ENCODE measurements around the gene CALML5. TPM values are rescaled to one million over a fixed set of nuclear protein-coding genes. Genes with fewer than 3 reads are reported as not detected.

CALML5 gene
- total RNA-seq, 1 donor from 2014 or later = not detected

DNA sequence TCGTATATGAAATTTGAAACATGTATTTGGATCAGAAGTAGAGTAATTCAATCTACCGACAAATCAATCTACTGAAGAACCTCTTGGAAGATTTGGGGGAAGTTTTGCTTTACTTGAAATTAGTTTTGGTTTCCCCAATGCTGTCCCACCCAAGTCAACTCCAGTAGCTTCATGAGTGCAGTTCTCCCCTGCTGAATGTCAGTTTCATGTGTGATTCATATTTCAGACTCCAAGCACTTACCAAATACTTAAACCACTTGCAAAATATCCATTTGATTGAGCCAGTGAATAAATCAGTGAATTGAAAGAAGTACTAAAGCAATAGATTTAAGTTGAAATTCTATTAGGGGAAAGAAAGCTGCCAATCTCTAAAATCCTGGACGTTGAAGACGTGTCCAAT lies 9.3 kb downstream of the CALML5 start:
- TF ChIP-seq, protein P1, sequence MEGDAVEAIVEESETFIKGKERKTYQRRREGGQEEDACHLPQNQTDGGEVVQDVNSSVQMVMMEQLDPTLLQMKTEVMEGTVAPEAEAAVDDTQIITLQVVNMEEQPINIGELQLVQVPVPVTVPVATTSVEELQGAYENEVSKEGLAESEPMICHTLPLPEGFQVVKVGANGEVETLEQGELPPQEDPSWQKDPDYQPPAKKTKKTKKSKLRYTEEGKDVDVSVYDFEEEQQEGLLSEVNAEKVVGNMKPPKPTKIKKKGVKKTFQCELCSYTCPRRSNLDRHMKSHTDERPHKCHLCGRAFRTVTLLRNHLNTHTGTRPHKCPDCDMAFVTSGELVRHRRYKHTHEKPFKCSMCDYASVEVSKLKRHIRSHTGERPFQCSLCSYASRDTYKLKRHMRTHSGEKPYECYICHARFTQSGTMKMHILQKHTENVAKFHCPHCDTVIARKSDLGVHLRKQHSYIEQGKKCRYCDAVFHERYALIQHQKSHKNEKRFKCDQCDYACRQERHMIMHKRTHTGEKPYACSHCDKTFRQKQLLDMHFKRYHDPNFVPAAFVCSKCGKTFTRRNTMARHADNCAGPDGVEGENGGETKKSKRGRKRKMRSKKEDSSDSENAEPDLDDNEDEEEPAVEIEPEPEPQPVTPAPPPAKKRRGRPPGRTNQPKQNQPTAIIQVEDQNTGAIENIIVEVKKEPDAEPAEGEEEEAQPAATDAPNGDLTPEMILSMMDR (IDR thresholded peaks at IDR 0.05; ENCODE audit: unreplicated experiment) = no peak
- no peak overlapping the region for H3K4me3 Mint-ChIP-seq (ENCODE audit: unreplicated experiment)
- no peak for DNase-seq (ENCODE audit: low spot score)
- no peak overlapping the region for H3K27ac Mint-ChIP-seq (ENCODE audit: unreplicated experiment)
- peaks cover 10% of the 10 kb centered on the region for H3K4me1 Mint-ChIP-seq (ENCODE audit: unreplicated experiment)
- H3K9me3 Mint-ChIP-seq (ENCODE audit: unreplicated experiment) = no peaks in the 10 kb centered on the region
- H3K27me3 Mint-ChIP-seq (ENCODE audit: unreplicated experiment) = peaks cover 8% of the 10 kb centered on the region
- H3K36me3 Mint-ChIP-seq (ENCODE audit: low read depth, unreplicated experiment) = no peaks in the 10 kb centered on the region

DNA sequence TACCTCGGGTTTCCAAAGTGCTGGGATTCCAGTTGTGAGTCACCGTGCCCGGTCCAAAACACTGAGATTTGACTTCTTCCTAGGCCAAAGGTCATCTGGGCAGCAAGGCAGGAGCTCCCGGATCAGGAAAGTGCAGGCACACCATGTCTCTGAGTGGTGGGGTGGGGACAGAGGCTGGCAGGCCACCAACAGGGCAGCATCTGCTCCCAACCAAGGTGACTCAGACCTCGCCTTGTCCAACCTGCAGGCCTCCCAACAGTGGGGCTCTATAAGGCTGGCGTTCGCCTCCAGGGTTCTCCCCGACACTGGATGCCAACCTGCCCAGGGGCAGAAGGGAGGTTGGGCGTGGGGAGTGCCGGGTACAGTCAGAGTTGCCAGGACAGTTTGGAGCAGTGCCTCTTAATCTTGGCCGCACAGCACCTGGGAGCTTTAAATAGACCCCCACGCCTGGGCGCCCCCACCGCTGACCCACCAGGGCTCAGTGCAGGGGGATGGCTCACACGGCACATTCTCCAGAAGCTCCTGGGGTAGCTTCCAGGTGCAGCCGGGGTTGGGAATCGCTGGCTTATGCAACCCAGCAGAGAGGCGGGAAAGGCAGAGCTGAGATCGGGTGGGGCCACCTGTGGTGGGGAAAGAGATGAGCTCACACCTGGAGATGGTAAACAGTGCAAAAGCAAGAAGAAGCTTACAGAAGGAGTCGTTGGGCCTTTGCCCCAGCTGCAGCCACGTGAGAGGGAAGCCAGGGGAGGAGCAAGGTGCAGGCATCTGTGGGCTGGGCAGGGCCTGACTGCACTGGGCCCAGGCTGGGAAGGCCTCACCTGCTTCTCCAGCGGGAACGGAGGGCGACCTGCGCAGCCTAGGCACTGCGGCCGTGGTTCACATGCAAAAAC lies 10.9 kb downstream of the CALML5 start:
- no peak overlapping the region for H3K4me3 Mint-ChIP-seq (ENCODE audit: unreplicated experiment)

DNA sequence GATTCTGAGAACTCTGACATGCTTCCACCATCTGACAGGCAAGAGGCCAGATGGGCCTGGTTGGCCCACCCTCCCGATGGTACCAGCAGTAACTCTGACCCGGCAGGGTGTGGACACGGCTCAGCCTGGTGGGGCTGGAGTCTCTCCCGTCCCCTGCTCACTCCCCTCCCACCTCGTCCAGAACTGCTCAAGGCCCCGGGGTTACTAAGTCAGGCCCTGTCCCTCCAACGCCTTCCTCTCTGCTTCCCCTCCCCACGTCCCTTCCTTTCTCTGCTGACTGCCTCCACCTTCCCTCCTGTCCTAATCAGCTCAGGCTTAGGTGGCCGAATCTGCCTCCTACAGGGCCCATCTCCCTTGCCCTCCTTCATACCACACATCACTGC lies 12.5 kb downstream of the CALML5 start:
- DNase-seq (ENCODE audit: low spot score) = no peak
- peaks cover 8% of the 10 kb centered on the region for H3K27me3 Mint-ChIP-seq (ENCODE audit: unreplicated experiment)
- TF ChIP-seq, protein P1 (IDR thresholded peaks at IDR 0.05; ENCODE audit: unreplicated experiment) = no peak
- no peaks in the 10 kb centered on the region for H3K9me3 Mint-ChIP-seq (ENCODE audit: unreplicated experiment)
- no peaks in the 10 kb centered on the region for H3K36me3 Mint-ChIP-seq (ENCODE audit: low read depth, unreplicated experiment)
- no peak overlapping the region for H3K4me3 Mint-ChIP-seq (ENCODE audit: unreplicated experiment)
- H3K27ac Mint-ChIP-seq (ENCODE audit: unreplicated experiment) = no peak overlapping the region
- peaks cover 15% of the 10 kb centered on the region for H3K4me1 Mint-ChIP-seq (ENCODE audit: unreplicated experiment)

More for the DNA sequence above, 10.9 kb downstream of the CALML5 start:
- Mint-ChIP-seq H3K27me3 (ENCODE audit: unreplicated experiment) (peaks cover 8% of the 10 kb centered on the region), H3K9me3 (ENCODE audit: unreplicated experiment) (no peaks in the 10 kb centered on the region), H3K4me1 (ENCODE audit: unreplicated experiment) (peaks cover 10% of the 10 kb centered on the region), H3K27ac (ENCODE audit: unreplicated experiment) (no peak overlapping the region), H3K36me3 (ENCODE audit: low read depth, unreplicated experiment) (no peaks in the 10 kb centered on the region)
- TF ChIP-seq, protein P1 (IDR thresholded peaks at IDR 0.05; ENCODE audit: unreplicated experiment) = no peak
- DNase-seq (ENCODE audit: low spot score) = no peak

DNA sequence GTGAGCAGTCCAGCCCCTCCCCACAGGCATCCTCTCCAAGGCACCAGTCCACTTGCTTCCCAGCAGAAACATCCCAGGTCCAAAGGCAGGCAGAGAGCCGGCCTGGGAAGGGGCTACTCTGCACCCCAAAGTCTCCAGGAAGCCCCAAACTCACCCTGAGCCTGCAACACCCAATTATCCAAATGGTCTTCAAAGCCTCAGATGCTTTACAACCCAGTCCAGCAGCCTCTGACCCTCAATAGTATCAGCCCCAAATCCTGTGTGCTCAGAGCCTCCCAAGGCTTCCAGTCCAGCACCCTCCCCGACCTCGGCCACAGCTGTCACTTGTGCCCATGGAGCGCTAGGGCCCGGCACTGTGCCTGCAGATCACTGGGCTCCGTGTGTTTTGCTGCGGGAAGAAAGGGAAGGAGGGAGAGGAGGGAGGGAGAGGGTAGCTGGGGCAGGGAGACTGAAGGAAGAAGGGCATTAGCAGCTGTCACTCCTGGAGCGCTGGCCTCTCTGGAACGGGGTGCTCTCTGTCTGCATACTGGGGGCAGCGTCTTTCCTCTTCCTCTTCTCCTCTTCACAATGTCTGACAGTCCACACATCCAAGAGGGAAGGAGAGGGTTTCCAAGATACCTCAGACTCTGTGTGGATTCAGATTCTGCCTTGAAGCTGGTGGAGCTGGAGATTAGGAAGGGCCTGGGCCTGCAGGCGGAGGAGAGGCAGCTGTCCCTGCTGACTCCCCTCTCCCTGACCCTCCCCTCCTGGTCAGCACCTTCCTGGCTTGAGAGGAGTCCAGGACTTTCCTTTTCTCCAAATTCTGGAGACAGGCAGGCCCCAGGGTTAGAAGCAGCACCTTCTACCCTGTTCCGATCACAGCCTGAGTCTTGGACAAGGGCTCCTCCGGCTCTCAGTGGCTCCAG lies 13.2 kb downstream of the CALML5 start:
- Mint-ChIP-seq H3K27ac (ENCODE audit: unreplicated experiment) (no peak overlapping the region), H3K4me1 (ENCODE audit: unreplicated experiment) (peaks cover 17% of the 10 kb centered on the region), H3K36me3 (ENCODE audit: low read depth, unreplicated experiment) (no peaks in the 10 kb centered on the region), H3K9me3 (ENCODE audit: unreplicated experiment) (no peaks in the 10 kb centered on the region), H3K4me3 (ENCODE audit: unreplicated experiment) (no peak overlapping the region), H3K27me3 (ENCODE audit: unreplicated experiment) (peaks cover 8% of the 10 kb centered on the region)
- DNase-seq (ENCODE audit: low spot score) = no peak
- TF ChIP-seq, protein P1 (IDR thresholded peaks at IDR 0.05; ENCODE audit: unreplicated experiment) = no peak
